ENCODE data around the gene POLR3G.
A peak's percentile ranks its signal among the peaks of the same experiment; 100 is the strongest.

The POLR3G gene

DNA sequence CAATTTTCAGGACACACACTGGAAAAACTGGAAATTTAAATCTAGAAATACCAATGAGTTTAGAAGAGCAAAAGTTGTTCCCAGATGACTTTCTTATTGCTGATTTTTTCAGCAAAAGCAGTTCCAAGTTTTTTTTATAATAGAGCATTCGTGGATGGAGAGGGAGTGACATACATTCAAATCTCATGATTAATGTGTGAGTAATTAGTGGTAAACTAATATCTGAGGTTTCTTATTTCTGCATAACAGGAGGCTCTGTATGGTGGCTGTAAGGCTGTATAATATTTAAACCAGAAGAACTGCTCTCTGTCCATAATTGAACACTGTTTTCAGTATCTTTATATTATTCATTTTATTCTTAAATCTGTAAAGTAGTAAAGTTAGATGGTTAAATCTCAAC is 28.9 kb downstream of the POLR3G start:
- DNase-seq (ENCODE audit: low spot score): no peak

DNA sequence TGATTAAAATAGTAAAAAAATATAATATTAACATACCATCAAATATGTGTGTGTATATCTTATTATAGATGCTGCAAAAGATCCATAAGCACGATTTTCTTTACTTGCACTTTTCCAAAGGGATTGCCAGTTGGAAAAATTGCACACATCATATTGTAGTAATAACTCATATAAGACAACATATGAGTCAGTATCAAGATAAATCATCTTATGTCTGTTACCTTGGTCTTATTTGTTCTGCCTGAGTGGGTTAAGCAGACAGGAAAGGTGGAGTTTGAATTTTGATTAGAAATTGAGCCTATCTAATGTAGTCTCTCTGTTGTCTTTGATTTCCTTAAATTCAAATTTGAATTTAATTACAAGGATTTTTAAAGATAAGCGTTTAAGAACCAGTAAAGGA is 30.1 kb downstream of the POLR3G start:
- DNase-seq (ENCODE audit: low spot score): no peak

DNA sequence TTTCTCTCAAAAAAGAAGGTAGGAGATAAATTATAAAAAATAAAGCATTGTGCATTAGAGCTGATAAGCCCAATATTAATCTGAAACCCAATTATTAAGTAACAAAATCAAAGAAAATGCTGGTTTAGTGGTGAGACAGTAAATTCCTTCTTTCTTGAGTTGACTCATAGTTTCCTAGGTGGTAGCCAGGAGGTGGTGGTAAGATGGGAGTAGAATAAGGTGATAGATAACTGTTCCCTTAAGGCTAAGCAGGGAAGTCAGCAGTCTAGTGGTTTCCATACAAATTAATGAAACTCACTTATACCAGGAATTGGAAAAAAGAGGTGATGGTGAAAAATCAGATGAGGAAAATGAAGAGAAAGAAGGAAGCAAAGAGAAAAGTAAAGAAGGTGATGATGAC is 31.6 kb downstream of the POLR3G start:
- DNase-seq (ENCODE audit: low spot score): no peak

DNA sequence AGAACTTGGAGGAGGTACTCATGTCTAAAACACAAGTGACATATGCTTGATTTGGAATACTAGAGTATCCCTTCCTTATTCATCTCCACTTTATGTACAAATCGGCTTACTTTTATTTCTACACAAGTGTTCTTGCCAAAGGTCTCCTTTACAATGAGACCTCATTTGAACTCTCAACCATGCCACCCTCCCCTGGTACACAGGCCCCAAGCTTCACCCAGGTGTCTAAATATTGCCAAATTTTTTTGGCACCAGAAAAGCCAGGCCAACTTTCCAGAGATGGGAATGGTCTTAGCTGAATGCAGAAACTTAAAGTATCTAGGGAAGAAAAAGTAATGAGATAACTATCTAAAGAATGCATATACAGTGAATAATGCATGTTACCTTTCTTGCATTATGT is 35.8 kb downstream of the POLR3G start:
- DNase-seq (ENCODE audit: low spot score): no peak

DNA sequence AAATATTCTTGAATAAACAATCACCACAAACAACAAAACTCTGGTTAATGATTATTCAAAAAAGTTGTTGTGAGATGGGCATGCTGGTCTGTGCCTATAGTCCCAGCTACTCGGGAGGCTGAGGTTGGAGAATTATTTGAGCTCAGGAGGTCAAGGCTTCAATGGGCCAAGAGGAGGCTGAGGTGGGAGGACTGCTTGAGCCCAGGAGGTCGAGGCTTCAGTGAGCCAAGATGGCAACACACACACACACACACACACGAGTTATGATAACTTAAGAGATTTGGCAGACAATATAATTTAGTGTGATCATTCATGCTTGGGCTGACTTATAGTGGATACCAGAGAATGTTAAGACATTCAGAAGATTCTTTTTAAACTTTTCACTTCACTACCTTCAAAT is 39.9 kb downstream of the POLR3G start:
- DNase-seq (ENCODE audit: low spot score): no peak

DNA sequence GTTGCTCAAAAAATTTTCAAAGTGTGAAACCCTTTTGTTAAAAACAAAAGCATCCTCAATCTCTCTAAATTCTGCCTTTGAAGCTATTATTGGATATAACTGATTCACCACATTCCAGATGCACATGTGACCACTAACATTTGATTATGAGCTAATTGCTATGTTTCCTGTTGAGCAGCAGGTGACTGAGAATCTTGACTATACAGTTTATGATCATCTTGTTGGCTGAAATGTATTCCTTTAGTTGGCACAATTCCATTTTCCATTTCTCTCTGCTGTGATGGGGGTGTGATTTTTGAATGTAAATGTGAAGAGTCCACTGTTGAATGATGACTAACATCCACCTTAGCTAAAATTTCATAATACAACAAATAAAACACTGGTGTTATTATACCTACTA is 44.0 kb downstream of the POLR3G start:
- DNase-seq (ENCODE audit: low spot score): no peak

DNA sequence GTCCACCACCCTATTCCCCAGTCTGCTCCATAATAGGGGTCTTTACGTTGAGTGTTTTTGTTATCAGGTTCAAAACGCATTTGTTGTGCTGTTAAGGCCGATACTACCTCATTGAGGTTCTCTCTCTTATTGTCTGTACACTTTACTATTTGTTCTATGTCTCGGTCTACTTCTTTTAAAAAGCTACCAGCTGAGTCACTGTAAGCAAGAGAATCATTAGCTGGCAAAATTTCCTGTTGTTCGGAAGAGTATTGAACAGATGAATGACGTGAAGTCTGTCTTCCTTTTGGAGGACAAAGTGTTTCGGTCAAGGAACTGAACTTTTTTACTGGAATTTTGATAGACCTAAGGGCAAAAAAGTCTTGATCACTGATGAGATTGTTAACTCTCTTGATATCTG is 44.4 kb downstream of the POLR3G start:
- no peak for DNase-seq (ENCODE audit: low spot score)

DNA sequence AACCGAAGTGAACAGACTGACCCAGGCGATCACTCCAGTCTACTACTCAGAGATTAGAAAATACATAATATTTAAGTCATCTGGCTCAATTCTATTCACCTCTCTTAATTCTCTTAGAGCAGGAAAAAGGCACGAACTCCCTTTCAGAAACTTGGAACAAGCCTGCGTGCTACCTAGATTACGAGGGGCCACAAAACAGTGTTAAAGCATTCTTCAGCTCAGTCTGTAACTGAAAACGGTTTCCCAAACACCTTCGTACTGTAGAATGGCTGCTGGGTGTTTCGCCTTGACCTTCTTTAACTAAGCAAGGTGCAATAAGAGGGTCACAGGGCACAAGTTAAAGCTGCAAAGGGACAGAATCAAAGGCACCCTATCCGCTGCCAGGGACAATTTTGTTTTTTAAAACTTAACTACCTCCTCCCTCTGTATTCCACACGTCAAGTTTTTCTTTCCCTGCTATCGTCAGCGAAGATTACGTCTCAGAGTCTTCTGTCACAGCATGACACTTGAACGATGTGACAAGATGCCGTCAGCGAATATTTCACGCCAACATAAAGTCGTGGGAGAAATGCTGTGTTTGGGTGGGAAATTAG is 54.0 kb downstream of the POLR3G start:
- peak; percentile 25 for DNase-seq (ENCODE audit: low spot score)

DNA sequence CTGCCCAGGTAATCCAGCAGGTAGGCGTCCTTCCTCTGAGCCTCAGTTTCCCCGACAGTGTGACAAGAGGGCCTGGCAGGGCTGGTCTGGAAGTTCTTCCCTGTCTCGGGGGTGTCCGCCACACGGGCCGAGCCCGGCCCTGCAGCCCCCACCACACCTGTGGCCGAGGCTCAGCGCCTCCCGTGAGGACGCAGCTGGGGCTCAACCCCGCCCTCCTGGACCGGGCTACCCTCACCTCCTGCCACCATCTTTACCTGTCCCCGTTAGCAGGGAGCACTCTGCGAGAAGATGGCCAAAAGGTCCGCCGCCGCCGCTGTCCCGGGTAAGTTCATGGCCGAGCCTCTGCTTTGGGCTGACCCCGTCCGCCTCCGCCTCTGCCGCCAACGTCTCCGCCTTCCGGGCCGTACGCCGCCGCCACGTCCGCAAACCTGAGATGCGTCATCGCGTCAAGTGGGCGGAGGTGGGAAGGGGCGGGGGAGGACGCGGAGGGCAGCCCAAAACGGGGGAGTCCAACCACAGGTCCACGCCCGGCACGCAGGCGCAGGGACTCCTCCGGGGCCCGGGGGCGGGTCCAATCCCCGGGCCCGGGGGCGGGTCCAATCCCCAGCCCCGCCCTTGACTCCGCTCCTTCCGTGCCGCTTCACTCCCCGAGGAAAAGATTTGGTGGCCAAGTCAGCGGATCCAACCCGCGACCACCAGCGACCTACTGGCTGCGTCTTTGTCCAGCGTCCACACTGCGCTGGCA is 54.7 kb downstream of the POLR3G start, which contains the start of gene LYSMD3:
LYSMD3 (minus strand) TSS at position 391 of the 745 bp plus-strand sequence. CDS start 4,295 bp downstream, outside the sequence.
- peak; percentile 98 for DNase-seq (ENCODE audit: low spot score)

DNA sequence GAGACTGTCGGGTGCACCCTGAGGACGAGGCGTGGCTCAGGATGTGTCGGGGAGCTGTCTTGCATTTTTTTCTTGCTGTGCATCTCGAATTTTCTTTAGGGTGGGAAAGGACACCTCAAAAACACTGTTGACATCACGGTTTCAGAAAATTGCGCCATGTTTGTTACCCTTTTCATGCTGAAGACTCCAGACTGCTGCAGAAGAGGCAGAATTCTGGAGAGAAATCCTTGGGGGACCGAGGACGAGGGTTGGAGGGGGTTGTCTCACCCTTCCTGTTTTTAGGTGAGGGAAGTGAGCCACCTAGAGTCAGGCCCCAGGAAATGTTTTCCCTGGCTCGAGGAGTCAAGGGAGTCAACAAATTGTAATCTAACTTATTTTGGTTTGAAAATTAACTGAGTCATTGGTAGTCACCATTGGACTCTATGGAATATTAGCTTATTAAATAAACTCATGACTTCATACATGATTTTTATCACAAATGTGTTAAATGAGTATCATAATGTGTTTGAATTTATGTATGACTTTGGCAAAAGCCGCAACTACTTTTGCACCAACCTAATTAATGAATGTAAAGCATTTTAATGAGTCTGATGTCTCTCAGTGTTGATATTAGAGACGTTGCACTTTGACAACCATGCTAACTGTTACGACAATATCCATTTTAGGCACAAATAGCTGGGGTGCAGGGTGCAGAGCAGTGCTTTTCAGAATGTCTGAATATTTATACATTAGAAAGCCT is 55.4 kb downstream of the POLR3G start:
- DNase-seq (ENCODE audit: low spot score): peak; percentile 92

DNA sequence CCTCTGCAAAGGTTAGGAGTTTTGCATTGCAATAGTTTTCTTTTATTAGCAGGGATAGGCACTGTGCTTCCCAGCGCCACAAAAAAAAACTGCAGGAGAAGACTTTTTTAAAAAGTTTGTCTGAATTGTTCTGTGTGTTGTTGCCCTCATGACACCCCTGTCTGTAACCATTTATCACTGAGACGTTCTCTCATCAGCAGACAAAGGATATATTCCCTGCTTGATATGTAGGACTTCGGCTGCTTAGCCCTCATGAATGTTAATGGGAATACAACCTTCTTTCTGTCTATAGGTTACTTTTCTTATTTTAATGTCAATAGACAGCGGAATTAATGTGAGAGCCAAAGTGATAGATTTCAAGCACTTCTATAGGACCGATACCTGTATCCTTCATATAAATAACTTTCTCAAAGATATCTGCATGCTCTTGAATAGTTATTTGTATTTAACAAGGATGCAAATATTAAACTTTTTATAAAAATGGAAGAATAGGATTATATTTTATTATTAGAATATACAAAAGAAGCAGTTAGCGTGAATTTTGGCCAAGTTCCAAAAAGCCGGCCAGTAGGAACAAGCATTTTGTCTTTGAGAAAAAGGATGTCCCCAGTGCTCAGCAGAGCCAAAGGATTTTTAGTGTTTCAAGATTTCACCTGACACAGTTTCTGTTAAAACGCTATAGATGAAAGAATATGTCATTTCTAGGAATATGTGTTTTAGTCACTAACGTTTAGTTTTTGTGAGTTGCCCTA is 56.2 kb downstream of the POLR3G start:
- DNase-seq (ENCODE audit: low spot score): peak; percentile 38

DNA sequence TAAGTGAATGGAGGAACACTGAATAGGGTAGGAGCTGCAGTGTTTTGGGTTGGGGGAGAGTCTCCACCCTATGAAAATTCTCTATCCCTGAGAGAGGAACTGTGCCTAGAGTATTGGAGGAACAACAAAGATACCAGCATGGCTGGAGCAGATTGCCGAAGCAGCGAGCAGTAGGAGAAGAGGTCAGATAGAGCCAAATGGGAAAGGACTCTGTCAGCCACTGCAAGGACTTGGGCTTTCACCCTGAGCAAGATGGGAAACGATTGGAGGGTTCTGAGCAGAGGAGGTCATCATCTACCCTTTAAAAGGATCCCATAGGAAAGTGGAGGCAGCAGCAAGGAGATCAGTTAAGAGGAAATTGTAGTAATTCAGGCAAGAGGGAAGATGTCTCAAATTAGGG is 59.1 kb downstream of the POLR3G start:
- no peak for DNase-seq (ENCODE audit: low spot score)

DNA sequence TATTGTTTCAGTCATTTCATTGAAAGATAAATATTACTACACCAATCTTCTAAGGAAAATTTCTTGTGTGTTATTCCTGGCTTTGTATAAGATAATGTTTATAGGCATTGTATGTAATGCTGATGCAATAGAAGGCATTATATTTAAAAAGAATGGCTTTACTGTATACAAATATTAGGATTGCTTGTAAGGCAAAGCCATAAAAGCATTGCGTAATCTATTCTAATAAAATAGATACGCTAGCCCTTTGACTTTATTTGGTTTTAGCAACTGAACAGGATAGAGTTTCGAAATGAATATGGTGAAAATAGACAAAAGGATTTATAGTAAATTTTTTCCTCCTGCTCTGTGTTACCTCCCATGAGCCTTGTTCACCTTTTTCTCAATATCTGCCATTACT is 60.3 kb downstream of the POLR3G start:
- DNase-seq (ENCODE audit: low spot score): no peak

DNA sequence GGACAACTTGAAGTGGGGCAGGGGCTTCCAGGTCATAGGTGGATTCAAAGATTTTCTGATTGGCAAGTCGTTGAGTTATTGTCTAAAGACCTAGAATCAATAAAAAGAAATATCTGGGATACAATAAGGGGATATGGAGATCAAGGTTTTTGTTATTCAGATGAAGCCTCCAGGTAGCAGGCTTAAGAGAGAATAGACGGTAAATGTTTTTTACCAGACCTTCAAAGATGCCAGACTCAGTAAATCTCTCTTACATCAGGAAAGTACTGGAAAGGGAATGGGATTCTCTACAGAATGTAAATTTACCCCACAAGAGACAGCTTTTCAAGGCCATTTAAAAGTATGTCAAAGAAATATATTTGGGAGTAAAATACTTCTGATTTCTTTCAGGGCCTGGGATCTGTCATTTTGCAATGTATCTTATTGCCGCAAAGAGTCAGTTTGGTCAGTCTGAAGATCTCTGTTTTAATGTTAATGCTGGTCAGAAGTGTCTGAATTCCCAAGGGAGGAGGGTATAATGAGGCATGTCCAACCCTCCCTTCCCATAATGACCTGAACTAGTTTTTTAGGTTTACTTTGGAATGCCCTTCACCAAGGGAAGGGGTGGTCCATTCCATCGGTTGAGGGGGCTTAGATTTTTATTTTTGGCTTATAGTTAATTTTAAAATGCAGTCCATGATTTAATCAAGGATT is 68.3 kb downstream of the POLR3G start:
- no peak for DNase-seq (ENCODE audit: low spot score)

DNA sequence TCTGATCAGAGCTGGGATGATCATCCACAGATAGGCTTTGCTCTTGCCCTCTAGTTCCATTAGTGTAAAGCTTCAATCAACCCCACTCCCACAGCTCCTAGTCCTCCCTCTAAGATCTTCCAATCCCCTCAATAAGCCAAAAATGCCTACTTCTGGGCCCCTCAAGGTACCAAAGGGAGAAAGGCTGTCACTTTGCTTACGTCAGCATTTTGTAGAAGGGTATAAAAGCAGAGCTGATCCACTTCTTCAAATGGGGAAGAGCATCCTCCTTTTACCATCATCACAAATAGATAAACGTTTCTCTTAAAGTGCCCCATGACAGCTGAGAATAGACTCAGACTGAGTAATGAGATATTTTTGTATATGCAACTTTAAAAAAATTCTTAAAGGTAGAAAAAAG is 70.8 kb downstream of the POLR3G start:
- DNase-seq (ENCODE audit: low spot score): no peak

DNA sequence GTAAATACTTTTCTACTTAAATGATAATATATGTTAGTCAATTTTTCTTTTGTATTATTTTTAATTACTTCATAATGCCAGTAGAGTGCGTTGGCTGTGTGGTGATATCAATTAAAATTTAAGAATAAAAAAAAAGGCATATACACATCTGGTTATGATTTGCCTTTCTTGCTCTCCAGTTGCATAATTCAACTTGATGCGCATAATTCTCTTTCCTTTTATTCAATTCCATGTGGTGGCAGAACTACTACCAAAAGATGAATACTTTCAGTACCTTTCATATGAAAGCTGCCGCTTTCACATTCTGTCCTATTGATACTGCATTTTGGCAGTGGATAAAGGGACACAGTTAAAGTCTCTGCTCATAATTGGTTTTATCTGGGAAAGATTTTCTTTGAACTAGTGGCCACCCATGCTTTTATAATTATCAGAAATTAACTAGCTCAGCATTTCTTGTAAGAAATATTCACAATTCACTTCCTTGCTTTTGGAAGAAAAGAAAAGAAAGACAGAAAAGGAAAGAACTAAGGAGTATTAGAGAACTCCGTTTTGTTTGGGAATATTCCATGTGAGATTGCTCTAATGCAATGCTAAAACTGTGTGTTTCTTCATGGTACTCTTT is 71.7 kb downstream of the POLR3G start:
- DNase-seq (ENCODE audit: low spot score): no peak

DNA sequence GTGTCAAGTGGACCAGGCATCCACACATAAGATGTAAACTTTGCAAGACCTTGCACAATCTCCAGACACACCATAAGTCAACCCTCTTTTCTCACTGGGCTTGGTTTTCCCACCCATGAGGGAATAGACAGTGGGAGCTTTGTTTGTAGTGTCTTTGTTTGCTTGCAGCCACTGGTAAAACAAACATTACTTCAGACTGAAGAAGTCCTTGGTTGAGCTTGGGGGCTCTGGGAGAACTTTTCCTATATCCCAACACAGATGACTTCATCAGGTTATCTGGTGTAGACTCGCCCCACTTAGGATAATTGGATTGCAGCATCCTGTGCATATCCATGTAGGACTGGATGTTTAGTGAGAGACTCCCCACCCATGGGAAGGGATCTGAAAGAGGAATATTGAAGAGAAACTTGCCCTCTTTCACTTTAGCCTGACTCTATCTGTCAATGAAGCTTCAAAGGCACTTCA is 72.4 kb downstream of the POLR3G start:
- DNase-seq (ENCODE audit: low spot score): no peak

DNA sequence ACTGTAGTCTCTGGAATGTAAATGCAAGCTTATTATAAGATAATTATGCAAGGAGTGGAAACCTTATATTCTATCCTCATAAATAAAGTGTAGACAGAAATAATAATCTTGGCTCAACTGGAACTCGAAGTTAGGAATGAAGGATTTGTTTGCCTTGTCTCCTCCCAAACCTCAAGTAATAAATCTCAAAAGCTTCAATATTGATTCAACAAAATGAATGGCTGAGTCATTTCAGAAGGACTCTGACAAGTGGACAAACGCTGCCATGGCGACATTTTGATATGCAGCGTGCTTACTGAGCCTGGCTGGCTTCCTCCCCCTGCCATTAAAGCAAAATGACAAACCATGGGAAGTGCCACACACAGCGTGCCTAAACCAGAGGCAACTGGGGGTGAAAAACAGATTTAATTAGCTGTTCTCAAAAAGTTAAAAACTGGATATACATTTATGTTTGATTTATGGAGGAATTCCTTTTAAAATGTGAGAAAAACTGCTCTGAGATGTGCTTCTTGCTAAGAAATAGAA is 73.5 kb downstream of the POLR3G start:
- DNase-seq (ENCODE audit: low spot score): no peak

DNA sequence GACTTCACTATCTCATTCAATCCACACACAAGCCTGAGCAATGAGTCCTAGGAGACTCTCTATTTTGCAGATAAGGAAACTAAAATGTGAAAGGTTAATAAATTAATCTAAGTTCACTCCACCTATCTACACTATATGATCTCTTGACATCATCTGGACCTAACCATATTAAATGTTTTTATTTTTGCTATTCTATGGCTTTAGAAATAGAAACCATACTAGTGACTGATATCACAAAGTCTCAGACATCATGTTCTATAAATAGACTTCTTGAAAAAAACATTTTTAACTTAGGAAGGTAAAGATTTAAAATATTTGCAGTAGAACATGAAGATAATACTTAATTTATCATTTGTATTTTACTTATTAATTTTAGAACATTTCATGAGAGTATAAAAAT is 74.6 kb downstream of the POLR3G start:
- no peak for DNase-seq (ENCODE audit: low spot score)

DNA sequence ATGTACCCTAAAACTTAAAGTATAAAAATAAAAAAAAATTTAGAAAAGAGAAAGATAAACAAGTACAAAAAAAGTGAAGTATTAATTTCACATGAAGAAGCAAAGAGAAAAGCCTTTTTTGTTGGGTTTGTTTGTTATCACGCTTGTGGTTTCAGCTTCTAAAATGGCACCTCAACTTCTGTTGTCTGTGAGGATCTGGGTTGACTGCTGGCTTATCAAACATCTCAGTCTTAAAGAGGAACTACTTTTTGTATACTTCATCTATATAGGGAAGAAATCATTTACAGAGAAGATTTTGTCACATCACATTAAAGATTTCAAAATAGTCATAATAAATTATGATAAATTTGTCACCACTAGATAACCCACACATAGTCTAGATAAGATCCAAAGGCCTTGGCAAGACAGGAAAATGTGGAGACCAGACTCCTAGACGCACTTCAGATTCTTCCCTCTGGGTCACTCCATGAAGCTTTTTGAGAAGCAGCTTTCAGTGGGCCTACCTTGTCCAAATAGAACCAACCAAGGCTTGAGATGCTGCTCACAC is 75.1 kb downstream of the POLR3G start:
- no peak for DNase-seq (ENCODE audit: low spot score)

DNA sequence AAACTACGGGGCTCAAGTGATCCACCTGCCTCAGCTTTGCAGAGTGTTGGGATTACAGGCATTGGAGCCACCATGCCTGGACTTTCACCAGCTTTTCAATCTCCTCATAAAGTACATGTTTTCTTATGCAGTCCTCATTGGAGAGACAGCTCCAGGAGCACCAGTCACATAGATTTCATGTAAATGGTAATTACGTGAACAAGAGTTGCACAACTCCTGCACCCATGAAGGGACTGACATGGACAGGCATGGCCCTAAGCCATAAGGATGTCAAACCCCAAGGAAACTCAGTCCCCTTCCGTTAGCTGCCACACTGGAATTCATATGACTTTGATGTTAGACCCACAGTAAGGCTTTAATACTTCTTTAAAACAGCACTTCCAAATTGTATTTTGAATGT is 76.3 kb downstream of the POLR3G start:
- no peak for DNase-seq (ENCODE audit: low spot score)

Data from cerebellar cortex (tissue), 1 donor.